GM21367 (cell line): Measurements from ENCODE around the gene GRIN1.

Source experiments
- ATAC-seq: cut with Tn5 transposase; IDR thresholded peaks from one replicate; pipeline ENCODE4 v1.9.1; 2021; ENCODE audit not compliant: unreplicated experiment

The GRIN1 gene

GRCh38 chr9:137163365-137163715, 24.4 kb downstream of the GRIN1 start:
- ATAC-seq, result no peak

- ATAC-seq, result no peak
These were observed 24.9 kb downstream of the GRIN1 start for GRCh38 chr9:137163805-137164204.

- ATAC-seq, result no peak
These were observed 25.7 kb downstream of the GRIN1 start for GRCh38 chr9:137164370-137165249.

- ATAC-seq, result no peak
These were observed 26.4 kb downstream of the GRIN1 start for GRCh38 chr9:137165250-137165836.

GRCh38 chr9:137166380-137167229, 27.7 kb downstream of the GRIN1 start:
- no peak for ATAC-seq

- ATAC-seq, result no peak
These were observed 28.4 kb downstream of the GRIN1 start for GRCh38 chr9:137167277-137167746.

GRCh38 chr9:137167747-137168572, 29.0 kb downstream of the GRIN1 start:
- ATAC-seq, result no peak

- ATAC-seq, result no peak
These were observed 29.6 kb downstream of the GRIN1 start for GRCh38 chr9:137168573-137168903.

GRCh38 chr9:137168904-137169856, 30.2 kb downstream of the GRIN1 start:
- no peak for ATAC-seq

GRCh38 chr9:137169896-137170358, 31.0 kb downstream of the GRIN1 start, which contains the start of gene LRRC26:
TSS of gene LRRC26 (minus strand) at chr9:137170051. CDS start at chr9:137169943, 108 bp downstream.
- no peak for ATAC-seq

GRCh38 chr9:137170486-137171148, 31.7 kb downstream of the GRIN1 start:
- ATAC-seq, result no peak

- ATAC-seq, result no peak
These were observed 32.4 kb downstream of the GRIN1 start for GRCh38 chr9:137171149-137171900.

- ATAC-seq, result no peak
These were observed 34.2 kb downstream of the GRIN1 start for GRCh38 chr9:137172901-137173795.

- no peak for ATAC-seq
These were observed 35.1 kb downstream of the GRIN1 start for GRCh38 chr9:137173796-137174664.

- ATAC-seq, result no peak
These were observed 35.9 kb downstream of the GRIN1 start for GRCh38 chr9:137174722-137175293.
